GM12873 (cell line): ENCODE data around the gene TSHZ2.

Experiments
- TF ChIP-seq, protein P1 (sequence below): IDR thresholded peaks from 2 replicates; pipeline ENCODE4 v1.5.1; 2012; ENCODE audit warnings: low read depth, mild to moderate bottlenecking, moderate library complexity, low read length, control low read depth; ENCODE audit not compliant: insufficient read depth; ENCODE audit errors: missing control alignments

TSHZ2 gene

DNA sequence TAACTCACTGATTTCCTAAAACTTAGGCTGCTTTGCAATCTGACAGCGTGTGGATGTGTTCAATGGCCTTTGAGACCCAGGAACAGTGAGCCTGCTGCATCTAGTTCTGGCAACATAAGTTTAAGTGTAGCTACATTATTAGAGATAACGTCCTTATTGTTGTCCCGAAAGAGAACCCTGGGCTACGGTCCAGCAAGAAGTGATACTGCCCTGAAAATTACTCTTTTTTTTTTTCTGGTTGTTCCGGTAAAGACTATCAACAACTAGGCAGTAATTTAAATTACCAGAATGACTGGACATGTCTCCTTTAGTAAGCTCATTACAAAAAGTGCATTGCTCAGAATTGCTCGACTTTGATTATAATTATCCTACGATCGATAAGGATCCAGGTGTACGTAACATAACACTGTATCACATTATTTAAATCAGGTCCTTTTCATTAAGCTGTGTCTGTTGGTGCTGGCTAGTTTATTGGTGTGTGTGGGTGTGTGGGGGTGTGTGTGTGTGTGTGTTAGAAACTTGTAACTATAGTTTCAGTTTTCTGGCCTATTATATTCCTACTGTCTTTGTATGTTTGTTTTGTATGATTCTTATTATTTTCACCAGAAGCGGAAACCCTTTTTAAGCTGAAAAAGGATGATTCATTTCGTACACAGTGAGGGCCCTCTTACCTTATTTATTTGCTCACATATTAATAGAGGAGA, 3.0 kb downstream of the TSHZ2 start:
- TF ChIP-seq, protein P1, sequence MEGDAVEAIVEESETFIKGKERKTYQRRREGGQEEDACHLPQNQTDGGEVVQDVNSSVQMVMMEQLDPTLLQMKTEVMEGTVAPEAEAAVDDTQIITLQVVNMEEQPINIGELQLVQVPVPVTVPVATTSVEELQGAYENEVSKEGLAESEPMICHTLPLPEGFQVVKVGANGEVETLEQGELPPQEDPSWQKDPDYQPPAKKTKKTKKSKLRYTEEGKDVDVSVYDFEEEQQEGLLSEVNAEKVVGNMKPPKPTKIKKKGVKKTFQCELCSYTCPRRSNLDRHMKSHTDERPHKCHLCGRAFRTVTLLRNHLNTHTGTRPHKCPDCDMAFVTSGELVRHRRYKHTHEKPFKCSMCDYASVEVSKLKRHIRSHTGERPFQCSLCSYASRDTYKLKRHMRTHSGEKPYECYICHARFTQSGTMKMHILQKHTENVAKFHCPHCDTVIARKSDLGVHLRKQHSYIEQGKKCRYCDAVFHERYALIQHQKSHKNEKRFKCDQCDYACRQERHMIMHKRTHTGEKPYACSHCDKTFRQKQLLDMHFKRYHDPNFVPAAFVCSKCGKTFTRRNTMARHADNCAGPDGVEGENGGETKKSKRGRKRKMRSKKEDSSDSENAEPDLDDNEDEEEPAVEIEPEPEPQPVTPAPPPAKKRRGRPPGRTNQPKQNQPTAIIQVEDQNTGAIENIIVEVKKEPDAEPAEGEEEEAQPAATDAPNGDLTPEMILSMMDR: no peak

DNA sequence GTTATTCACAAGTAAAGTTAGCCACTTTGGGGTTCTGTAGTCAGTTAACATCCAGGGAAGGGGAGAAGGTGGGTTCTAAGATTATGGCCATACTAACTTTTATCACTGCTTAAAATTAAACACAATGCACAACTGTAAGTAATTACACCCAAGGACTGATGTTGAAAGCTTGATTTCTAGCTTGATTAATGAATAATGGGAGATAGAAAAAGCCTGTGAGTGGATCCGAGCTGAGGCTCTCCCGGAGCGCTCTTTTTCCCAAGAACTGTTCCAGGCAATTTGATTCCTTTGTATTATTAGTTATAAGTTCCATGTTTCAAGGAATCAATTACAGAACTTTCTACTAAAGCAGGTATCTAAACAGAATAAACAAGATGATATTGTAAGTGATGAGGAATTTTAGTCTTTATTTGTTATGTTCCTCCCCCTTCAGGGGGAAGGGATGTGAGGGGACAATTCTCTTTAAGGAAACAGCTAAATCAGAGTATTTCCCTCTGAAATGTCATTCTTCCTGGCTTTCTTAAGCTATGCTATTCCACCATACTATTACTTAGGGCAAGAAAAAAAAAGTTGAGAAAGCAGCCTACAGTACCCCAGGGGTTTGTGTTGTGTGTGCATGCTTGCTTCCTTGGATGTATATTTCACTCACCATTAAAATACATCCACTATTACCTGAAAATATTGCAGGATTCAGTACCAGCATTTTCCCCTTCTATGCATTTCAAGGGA, 3.8 kb downstream of the TSHZ2 start:
- TF ChIP-seq, protein P1: no peak

DNA sequence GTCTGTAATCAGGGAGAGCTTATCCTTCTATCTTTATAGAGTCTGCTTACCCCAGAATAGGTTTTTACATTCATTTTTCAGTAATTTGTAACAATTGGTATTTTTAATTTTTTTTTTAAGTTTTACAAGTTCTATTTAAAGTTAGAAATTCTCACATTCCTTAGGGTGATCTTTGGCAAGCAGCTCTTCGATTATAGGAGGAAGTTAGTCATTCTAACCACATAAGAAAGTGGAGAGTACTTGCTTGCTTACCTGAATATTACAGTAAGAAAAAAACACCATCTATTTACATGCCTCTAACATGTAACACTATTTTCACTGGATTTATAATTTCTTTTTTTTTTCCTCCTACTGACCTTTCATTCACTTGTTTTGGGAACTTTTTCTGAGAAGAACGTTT, 6.7 kb downstream of the TSHZ2 start:
- TF ChIP-seq, protein P1: no peak

DNA sequence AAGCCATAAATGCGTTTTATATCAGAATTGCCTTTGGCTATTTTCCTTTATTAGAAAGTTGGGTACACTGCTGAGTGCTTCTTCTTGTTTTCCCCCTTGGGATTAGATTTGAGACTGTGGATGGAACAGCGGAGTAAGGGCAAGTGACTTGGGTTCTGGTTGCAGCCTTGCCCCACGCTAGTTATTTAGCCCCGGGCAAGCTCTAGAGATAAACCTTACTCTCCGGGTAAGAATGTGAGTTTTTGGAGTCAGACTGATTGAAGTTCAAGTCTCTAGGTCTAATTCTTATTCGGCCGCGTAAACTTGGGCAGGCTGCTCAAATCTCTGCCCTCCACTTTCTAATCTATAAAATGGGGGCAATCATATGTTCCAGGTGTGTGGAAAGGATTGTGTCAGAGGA, 8.9 kb downstream of the TSHZ2 start:
- TF ChIP-seq, protein P1: no peak

DNA sequence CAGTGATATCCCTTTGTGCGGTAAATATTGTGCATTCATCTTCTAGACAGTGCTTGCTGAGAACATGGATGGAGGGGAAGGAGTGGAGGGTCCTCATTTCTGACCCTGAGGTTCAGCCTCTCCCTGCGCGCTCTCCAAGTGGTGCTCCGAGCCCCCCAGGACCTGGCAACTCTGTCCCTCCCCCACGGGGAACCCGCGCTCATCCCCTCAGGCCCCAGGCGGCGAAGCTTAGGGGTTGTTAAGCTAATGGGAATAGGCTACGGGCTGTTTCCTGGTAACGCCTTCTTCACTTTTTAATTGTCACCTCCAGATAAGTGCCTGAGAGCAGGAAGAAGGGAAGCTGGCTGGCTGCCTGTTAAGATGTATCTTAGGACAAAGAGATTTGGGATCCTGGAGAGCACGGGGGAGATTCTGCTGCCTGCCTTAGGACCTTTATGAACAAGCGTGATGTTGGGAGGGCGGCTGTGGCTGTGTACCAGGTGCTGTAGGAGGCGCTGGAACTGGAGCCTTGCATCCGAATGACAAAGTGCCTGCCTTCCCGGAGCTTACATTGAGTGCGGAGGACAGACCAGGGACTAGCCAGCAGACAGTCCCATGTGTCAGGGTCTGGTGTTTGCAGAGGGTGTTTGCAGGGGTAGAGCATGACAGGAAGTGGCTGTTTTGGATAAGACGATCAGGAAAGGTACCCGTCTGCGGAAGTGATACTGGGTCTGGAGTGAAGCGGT, 11.7 kb downstream of the TSHZ2 start:
- TF ChIP-seq, protein P1: no peak

DNA sequence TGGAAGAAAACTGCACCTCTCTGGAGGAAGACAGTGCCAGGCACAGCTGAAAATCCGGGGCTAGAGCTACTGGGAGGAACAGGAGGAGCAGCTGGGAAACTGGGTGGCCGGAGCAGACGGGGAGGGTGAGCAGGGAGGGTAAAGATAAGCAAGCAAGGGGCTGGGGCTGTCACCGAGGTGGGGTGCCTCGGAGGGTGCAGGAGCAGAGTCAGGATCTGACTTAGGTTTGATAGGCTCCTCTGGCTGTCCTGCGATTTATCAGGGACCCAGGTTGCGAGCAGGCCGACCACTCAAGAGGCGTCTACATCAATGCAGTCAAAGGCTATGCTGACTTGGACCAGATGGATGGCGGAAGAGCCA, 12.3 kb downstream of the TSHZ2 start:
- TF ChIP-seq, protein P1: no peak

DNA sequence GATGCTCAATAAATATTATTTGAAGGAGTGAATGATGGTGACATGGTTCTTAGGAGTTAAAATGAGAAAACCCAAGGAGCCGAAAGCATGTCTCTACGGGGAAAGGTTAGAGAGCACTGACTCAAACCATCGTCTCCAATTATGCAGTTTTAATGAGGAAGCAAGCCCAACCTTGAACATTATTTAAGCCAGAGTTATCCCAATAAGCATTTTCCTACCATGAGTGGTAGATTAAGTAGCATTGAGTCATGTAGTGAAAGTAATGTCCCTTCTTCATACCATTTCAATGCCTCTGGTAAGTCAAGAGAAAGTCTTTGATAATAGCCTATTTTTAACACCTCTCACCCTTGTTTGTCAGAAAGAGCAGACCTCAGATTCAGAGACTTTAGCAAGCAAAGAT, 13.5 kb downstream of the TSHZ2 start:
- TF ChIP-seq, protein P1: no peak
